HG03575 (cell line): Measurements from ENCODE around the gene CDH3.
"Not testable (repeated sequence)": the region's sequence is repeated elsewhere in the genome, so short reads cannot be mapped to it uniquely, and the experiment has no call there.

Experiments
- ATAC-seq: cut with Tn5 transposase; IDR thresholded peaks from one replicate; pipeline ENCODE4 v1.9.1; 2021; ENCODE audit not compliant: unreplicated experiment, insufficient number of reproducible peaks, low FRiP score; ENCODE audit errors: extremely low read depth

CDH3 gene

DNA sequence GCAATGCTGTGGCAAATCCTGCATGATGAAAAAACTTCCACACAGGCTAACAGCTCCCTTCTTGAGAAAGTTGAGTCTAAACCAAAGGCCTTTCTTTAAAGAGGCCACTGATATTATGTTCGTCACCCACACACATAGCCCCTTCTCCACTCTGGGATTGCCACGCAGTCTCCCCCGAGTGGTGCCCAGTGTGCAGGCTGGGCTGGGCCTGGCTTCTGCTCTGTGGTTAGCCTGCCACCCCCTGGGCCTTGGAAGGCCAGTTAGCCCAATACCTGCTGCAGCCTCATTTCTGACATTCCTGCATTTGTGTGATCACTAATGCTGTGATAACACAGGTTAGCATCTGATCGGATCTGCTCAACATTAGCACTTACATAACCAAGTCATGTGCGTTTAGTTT is 44.8 kb downstream of the CDH3 start:
- ATAC-seq, result no peak

DNA sequence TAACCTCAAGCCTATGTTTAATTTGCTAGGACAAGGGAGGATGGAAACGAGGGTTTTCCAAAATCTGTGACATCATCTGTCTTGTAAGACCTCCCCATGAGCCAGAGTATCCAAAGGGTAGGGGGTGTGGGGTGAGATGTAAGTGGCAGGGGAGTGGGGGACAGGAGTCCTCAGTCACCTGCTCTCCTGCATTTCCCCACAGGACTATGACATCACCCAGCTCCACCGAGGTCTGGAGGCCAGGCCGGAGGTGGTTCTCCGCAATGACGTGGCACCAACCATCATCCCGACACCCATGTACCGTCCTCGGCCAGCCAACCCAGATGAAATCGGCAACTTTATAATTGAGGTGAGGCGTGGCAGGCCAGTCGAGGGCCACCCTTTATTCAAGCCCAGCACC is 50.5 kb downstream of the CDH3 start:
- no peak for ATAC-seq

GRCh38 chr16:68696514-68696913 is 51.4 kb downstream of the CDH3 start:
- no peak for ATAC-seq

GRCh38 chr16:68698091-68698490 is 53.0 kb downstream of the CDH3 start:
- ATAC-seq, result no peak

GRCh38 chr16:68700120-68700519 is 55.0 kb downstream of the CDH3 start:
- no peak for ATAC-seq

DNA sequence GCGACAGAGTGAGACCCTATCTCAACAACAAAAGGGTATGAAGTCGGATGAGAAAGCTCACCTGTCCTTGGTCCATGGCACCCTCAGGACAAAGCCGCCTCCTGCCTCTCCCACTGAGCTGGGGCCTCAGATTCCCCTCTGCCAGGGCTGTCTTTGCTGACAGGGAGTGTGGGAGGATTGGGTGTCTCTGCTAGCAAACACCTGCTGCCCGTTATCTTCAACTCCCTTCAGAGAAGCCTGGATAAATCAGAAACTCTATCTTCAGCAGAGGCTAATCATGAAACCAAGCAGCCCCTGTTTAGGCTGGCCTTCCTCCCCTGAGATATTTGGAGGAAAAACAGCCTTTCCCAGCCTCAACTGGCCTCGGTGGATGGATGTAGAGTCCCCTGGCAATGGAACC is 55.7 kb downstream of the CDH3 start:
- no peak for ATAC-seq

GRCh38 chr16:68704232-68704867 is 59.2 kb downstream of the CDH3 start:
- ATAC-seq, result no peak

DNA sequence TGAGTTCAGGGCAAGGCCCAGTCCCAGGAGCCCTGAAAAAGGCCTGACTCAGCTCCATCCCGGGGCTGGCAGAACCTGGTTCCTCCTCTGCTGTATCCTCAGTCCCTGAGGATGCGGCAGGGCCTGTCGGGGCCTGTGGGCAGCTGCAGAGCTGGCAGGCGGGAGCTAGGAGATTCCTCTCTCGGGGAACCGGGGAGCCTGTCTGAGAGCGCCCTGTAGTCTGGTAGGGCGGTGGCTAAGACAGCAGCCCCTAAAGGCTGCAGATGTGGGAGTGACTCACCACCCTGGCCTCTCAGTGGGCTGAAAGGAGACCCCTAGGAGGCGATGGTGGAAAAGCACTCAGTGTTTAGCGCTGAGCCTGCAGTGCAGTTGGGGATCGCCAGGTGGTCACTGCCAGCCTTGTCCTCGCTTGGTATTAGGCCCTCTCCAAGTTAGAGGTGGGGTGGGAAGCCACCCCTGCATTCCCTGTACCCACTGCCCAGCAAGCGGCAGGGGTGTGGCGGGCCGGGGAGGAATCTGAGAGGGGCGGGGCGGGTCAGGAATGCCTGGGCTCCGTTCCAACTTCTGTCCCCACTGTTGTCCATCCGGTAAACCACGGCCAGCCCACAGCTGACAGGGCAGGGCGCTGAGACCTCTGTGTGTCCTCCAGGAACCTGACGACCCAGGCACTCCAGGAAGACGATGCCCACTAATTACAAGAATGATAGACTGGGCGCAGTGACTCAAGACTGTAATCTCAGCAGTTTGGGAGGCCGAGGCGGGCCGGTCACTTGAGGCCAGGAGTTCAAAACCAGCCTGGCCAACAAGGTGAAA is 62.4 kb downstream of the CDH3 start:
- ATAC-seq, result no peak

- no peak for ATAC-seq
Measured at GRCh38 chr16:68710211-68710610, 65.1 kb downstream of the CDH3 start.

GRCh38 chr16:68711421-68712139 is 66.5 kb downstream of the CDH3 start:
- no peak for ATAC-seq

- ATAC-seq, result no peak
Measured at GRCh38 chr16:68713361-68713760, 68.3 kb downstream of the CDH3 start.

GRCh38 chr16:68715471-68715870 is 70.4 kb downstream of the CDH3 start:
- ATAC-seq, result no peak

- ATAC-seq, result not testable (repeated sequence)
Measured at GRCh38 chr16:68716516-68716915, 71.4 kb downstream of the CDH3 start.

DNA sequence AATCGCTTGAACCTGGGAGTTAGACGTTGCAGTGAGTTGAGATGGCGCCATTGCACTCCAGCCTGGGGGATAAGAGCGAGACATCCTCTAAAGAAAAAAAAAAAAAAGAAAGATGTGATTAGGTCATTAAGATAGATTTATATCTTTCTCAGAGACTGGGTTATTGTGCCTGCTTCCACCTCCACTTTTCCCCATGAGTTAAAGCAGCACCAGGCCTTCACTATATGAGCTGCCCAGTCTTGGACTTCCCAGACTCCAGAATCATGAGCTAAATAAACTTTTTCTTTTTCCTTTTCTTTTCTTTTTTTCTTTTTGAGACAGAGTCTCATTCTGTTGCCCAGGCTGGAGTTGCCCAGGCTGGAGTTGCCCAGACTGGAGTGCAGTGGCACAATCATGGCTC is 72.6 kb downstream of the CDH3 start:
- ATAC-seq, result no peak

DNA sequence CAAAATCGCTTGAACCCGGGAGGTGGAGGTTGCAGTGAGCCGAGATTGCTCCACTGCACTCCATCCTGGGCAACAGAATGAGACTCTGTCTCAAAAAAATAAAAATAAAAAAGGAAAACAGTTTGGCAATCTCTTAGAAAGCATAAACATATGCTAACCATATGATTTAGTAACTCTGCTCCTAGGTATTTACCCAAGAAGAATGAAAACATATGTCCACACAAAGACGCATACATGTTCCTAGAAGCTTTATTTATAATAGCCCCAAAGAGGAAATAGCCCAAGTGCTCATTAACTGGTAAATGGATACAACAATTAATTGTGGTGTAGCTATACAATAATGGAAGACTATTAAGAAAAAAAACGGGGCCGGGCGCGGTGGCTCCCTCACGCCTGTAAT is 73.5 kb downstream of the CDH3 start:
- no peak for ATAC-seq

DNA sequence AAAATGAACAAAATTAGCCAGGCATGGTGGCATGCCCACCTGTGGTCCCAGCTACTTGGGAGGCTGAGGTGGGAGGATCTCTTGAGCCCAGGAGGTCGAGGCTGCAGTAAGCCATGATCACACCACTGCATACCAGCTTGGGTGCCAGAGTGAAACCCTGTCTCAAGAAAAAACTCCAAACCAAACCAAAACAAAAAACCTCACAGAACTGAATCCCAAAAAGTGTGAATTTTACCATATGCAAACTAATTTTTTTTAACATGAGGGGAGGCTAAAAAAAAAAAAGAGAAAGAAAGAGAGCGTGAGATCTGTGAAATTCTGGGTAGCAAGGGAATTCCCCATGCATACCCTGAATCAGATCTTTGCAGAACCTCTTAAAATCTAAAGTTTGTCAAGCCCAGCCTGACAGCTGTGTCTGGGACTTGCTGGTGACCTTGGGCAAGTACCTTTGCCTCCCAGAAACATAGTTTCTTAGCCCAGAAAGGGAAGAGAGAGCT is 74.9 kb downstream of the CDH3 start:
- peak; percentile 50 for ATAC-seq

DNA sequence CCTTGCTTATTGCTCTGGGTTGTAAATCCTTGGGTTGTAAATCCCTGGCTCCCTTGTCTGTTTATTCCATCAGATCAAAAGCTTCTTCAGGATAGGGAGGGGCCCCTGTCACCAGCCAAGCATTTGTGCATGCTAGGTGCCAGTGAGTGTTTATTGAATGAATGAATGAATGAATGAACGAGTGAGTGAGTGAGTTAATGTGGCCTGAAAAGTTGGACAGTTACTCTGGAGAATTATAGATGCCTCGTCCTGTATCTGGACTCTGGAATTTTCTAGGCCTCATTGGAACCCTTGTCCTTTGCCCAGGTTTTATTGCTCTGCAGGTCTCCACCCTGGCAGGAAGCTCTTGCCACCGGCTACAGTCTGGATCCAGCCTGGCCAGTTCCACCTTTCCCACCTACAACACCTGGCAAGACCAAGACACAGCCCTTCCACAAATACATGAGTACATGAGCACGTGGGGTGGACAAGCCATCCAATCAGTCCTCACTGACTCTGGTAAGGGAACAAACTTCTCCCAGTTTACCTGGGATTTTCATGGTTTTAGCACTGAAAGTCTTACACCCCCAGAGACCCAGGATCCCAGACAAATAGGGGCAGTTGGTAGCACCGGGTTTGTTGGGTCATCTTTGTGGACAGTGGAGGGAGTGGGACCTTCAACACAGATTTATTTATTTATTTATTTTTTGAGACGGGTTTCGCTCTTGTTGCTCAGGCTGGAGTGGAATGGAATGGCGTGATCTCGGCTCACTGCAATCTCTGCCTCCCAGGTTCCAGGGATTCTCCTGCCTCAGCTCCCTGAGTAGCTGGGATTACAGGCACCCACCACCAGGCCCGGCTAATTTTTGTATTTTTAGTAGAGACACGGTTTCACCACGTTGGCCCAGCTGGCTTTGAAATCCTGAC is 77.3 kb downstream of the CDH3 start:
- no peak for ATAC-seq

DNA sequence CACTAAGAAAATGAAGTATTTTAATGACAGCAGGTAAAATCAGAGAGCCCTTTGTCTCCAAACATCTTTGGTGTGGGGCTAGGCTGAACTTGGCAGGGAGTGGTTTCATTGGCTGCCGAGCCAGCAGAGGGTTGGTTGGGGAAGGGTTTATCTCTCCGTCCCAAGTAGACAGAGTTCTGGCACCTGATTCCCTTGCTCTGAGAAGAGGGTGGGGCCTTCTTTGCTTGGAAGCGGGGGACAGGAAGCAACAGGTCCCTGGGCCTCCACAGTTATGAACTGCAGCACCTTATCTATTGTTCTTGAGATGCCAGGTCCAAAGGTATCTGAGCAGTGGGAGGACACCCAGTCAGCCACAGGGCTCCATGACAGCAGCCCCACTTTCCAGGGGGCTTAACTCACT is 79.7 kb downstream of the CDH3 start:
- no peak for ATAC-seq

GRCh38 chr16:68728523-68728922 is 83.4 kb downstream of the CDH3 start:
- no peak for ATAC-seq
